Measurements from ENCODE around the gene GRIN3A. TPM values are rescaled to one million over a fixed set of nuclear protein-coding genes. Genes with fewer than 3 reads are reported as not detected.

GRIN3A gene
- polyA plus RNA-seq, 4 donors, result 1.6 to 28.0 (median 2.8) TPM

- no peak for DNase-seq (ENCODE audit: low read depth in 4 of 4, low spot score in 3 of 4)
These were observed 32.1 kb downstream of the GRIN3A start for GRCh38 chr9:101706261-101706798.

- DNase-seq (ENCODE audit: low read depth in 4 of 4, low spot score in 3 of 4), result no peak
These were observed 33.2 kb downstream of the GRIN3A start for GRCh38 chr9:101705135-101705661.

- DNase-seq (ENCODE audit: low read depth in 4 of 4, low spot score in 3 of 4), result no peak
These were observed 36.2 kb downstream of the GRIN3A start for GRCh38 chr9:101702257-101702656.

- DNase-seq (ENCODE audit: low read depth in 4 of 4, low spot score in 3 of 4), result no peak
These were observed 44.7 kb downstream of the GRIN3A start for GRCh38 chr9:101693546-101694336.

GRCh38 chr9:101691657-101692056 is 46.8 kb downstream of the GRIN3A start:
- no peak for DNase-seq (ENCODE audit: low read depth in 4 of 4, low spot score in 3 of 4)

- no peak for DNase-seq (ENCODE audit: low read depth in 4 of 4, low spot score in 3 of 4)
These were observed 49.4 kb downstream of the GRIN3A start for GRCh38 chr9:101689039-101689438.

- DNase-seq (ENCODE audit: low read depth in 4 of 4, low spot score in 3 of 4), result no peak
These were observed 53.8 kb downstream of the GRIN3A start for GRCh38 chr9:101684665-101685064.

GRCh38 chr9:101683236-101683635 is 55.2 kb downstream of the GRIN3A start:
- no peak for DNase-seq (ENCODE audit: low read depth in 4 of 4, low spot score in 3 of 4)

GRCh38 chr9:101677861-101678260 is 60.6 kb downstream of the GRIN3A start:
- no peak for DNase-seq (ENCODE audit: low read depth in 4 of 4, low spot score in 3 of 4)

GRCh38 chr9:101675341-101675740 is 63.1 kb downstream of the GRIN3A start:
- no peak for DNase-seq (ENCODE audit: low read depth in 4 of 4, low spot score in 3 of 4)

GRCh38 chr9:101674165-101674564 is 64.3 kb downstream of the GRIN3A start:
- DNase-seq (ENCODE audit: low read depth in 4 of 4, low spot score in 3 of 4), result no peak

- no peak for DNase-seq (ENCODE audit: low read depth in 4 of 4, low spot score in 3 of 4)
These were observed 64.8 kb downstream of the GRIN3A start for GRCh38 chr9:101673642-101674041.

- DNase-seq (ENCODE audit: low read depth in 4 of 4, low spot score in 3 of 4), result no peak
These were observed 66.9 kb downstream of the GRIN3A start for GRCh38 chr9:101671567-101671966.

GRCh38 chr9:101668421-101668820 is 70.0 kb downstream of the GRIN3A start:
- DNase-seq (ENCODE audit: low read depth in 4 of 4, low spot score in 3 of 4), result no peak

GRCh38 chr9:101664453-101664852 is 74.0 kb downstream of the GRIN3A start:
- no peak for DNase-seq (ENCODE audit: low read depth in 4 of 4, low spot score in 3 of 4)

- DNase-seq (ENCODE audit: low read depth in 4 of 4, low spot score in 3 of 4), result no peak
These were observed 85.8 kb downstream of the GRIN3A start for GRCh38 chr9:101652601-101653175.

- no peak for DNase-seq (ENCODE audit: low read depth in 4 of 4, low spot score in 3 of 4)
These were observed 88.3 kb downstream of the GRIN3A start for GRCh38 chr9:101650142-101650541.

GRCh38 chr9:101648493-101648892 is 90.0 kb downstream of the GRIN3A start:
- DNase-seq (ENCODE audit: low read depth in 4 of 4, low spot score in 3 of 4), result no peak

GRCh38 chr9:101639785-101640665 is 98.4 kb downstream of the GRIN3A start:
- no peak for DNase-seq (ENCODE audit: low read depth in 4 of 4, low spot score in 3 of 4)

GRCh38 chr9:101639311-101639710 is 99.1 kb downstream of the GRIN3A start:
- no peak for DNase-seq (ENCODE audit: low read depth in 4 of 4, low spot score in 3 of 4)

- DNase-seq (ENCODE audit: low read depth in 4 of 4, low spot score in 3 of 4), result no peak
These were observed 102.2 kb downstream of the GRIN3A start for GRCh38 chr9:101636247-101636646.

All from left renal pelvis (tissue), 4 donors.